Fibroblast of villous mesenchyme (primary cell): Measurements from ENCODE around the gene NDE1. TPM values are rescaled to one million over a fixed set of nuclear protein-coding genes. Genes with fewer than 3 reads are reported as not detected.

Experiments
- DNase-seq: peaks from one replicate; pipeline ENCODE4 v3.0.0-alpha.2; 2010; ENCODE audit warnings: low read depth
- H3K4me3 ChIP-seq: 2 replicates; pipeline ENCODE4 v1.5.1; 2011; ENCODE audit warnings: low read depth, mild to moderate bottlenecking, low read length
- CTCF ChIP-seq: IDR thresholded peaks from 2 replicates; pipeline ENCODE4 v1.5.1; 2012; ENCODE audit warnings: low read depth, mild to moderate bottlenecking, low read length; ENCODE audit not compliant: insufficient read depth
- total RNA-seq: library from RNA; depleted of rRNA; stranded (reverse); fragments of >200 nt; gene quantifications from 2 replicates; pipeline ENCODE4 v1.2.3, GENCODE V29; 2012

Gene NDE1
- 38.3 and 43.2 TPM in 2 replicates for total RNA-seq

- peak within 1 kb of the TSS; percentile 82 for H3K4me3 ChIP-seq
- TF ChIP-seq CTCF, result no peak
- peak; percentile 93 for DNase-seq
Observed at GRCh38 chr16:15650019-15650697, at the start of gene NDE1. TSS of gene NDE1 (plus strand) at chr16:15650245. CDS start at chr16:15664779, 14,534 bp downstream.

GRCh38 chr16:15601212-15601879, 48.7 kb upstream of the NDE1 start:
- TF ChIP-seq CTCF, result no peak
- no peak for DNase-seq
- H3K4me3 ChIP-seq, result no peak overlapping the region

GRCh38 chr16:15602285-15603044, 47.6 kb upstream of the NDE1 start:
- DNase-seq, result no peak
- H3K4me3 ChIP-seq, result no peak overlapping the region
- no peak for TF ChIP-seq CTCF

- no peak for TF ChIP-seq CTCF
- no peak overlapping the region for H3K4me3 ChIP-seq
- no peak for DNase-seq
Observed at GRCh38 chr16:15604460-15605440, 45.3 kb upstream of the NDE1 start.

- no peak overlapping the region for H3K4me3 ChIP-seq
Observed at GRCh38 chr16:15605839-15606517, 44.1 kb upstream of the NDE1 start.

More at GRCh38 chr16:15605839-15606517, 44.1 kb upstream of the NDE1 start:
- no peak for DNase-seq
- no peak for TF ChIP-seq CTCF
